Stimulated activated naive B cell treated with anti-CD40 and anti-IgM and Interleukin-4, amounts not matched to agents 10 μg/mL and 1 μg/mL and 100 μg/mL, for 72 hours (primary cell): ENCODE results near the gene SLC5A3.

Experiments used
- ATAC-seq, 2 donors: fragments of 150-1000 bp; cut with Tn5 transposase; replicated peaks; 2 replicates each; pipeline ENCODE4 v1.10.0; 2021; ENCODE audit warnings: moderate library complexity in 1 of 2
- DNase-seq: peaks from one replicate; pipeline ENCODE4 v3.0.0; 2021
- H3K27ac Mint-ChIP-seq: one replicate; pipeline ENCODE4 v1.8.0; 2022; ENCODE audit warnings: mild to moderate bottlenecking, mixed read lengths
- H3K27me3 Mint-ChIP-seq, 2 donors: one replicate each; pipeline ENCODE4 v1.8.0; 2022; ENCODE audit warnings: mixed read lengths in 2 of 2
- H3K36me3 Mint-ChIP-seq, 2 donors: one replicate each; pipeline ENCODE4 v1.8.0; 2022; ENCODE audit warnings: mixed read lengths in 2 of 2, mild to moderate bottlenecking in 1 of 2
- H3K4me1 Mint-ChIP-seq, 2 donors: one replicate each; pipeline ENCODE4 v1.8.0; 2022; ENCODE audit warnings: mixed read lengths in 2 of 2, mild to moderate bottlenecking in 1 of 2
- H3K4me3 Mint-ChIP-seq, 2 donors: one replicate each; pipeline ENCODE4 v1.8.0; 2022; ENCODE audit warnings: mild to moderate bottlenecking in 2 of 2, mixed read lengths in 2 of 2, moderate library complexity in 1 of 2
- H3K9me3 Mint-ChIP-seq, 2 donors: one replicate each; pipeline ENCODE4 v1.8.0; 2022; ENCODE audit warnings: mixed read lengths in 2 of 2, mild to moderate bottlenecking in 1 of 2

Gene SLC5A3

DNA sequence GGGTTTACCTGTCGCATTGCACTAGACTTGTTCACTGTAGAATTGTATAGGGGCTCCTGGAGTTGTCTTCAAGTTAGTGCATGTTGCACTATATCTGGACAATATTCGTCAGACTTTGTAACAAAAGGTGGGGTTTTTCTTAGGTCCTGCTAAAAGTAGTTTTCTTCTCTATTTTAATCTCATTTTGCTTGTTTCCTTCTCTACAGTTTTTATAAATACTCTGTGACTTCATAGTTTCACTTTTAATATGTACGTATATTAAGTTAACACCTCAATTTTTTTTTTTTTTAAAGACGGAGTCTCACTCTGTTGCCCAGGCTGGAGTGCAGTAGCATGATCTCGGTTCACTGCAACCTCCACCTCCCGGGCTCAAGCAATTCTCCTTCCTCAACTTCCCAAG is 26.5 kb upstream of the SLC5A3 start:
- no peak overlapping the region for H3K27ac Mint-ChIP-seq
- peaks cover 0 to 4% of the 10 kb centered on the region in 2 donors for H3K9me3 Mint-ChIP-seq
- peak; percentile 69 to 79 for ATAC-seq
- H3K36me3 Mint-ChIP-seq: no peaks in the 10 kb centered on the region
- H3K27me3 Mint-ChIP-seq: peaks cover 0 to 5% of the 10 kb centered on the region in 2 donors
- peak overlapping the region in 1 of 2 donors; percentile 17 for H3K4me3 Mint-ChIP-seq
- DNase-seq: no peak
- H3K4me1 Mint-ChIP-seq: peaks cover 3 to 18% of the 10 kb centered on the region in 2 donors

DNA sequence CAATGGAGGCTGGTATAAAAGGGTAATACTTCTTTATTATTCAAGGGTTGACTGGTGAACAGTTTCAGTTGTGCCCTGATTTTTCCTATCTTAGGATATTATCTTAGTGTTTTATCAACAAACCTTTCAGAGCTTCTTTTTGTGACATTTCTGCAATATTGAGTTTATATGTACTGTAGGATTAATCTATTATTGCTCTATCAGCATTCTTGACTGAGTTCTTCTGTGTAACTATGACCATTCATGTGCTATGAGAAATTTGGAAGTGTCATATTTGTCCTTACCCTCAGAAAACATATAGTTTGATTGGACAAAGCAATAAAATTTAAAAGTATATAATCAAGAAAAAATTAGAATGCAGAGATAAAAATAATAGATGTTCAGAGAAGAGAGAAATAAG is 25.5 kb upstream of the SLC5A3 start:
- peaks cover 0 to 5% of the 10 kb centered on the region in 2 donors for H3K27me3 Mint-ChIP-seq
- DNase-seq (no peak), ATAC-seq (no peak)
- no peak overlapping the region for H3K27ac Mint-ChIP-seq
- H3K4me1 Mint-ChIP-seq: peaks cover 3 to 12% of the 10 kb centered on the region in 2 donors
- H3K4me3 Mint-ChIP-seq: no peak overlapping the region
- H3K36me3 Mint-ChIP-seq: no peaks in the 10 kb centered on the region
- peaks cover 0 to 4% of the 10 kb centered on the region in 2 donors for H3K9me3 Mint-ChIP-seq

DNA sequence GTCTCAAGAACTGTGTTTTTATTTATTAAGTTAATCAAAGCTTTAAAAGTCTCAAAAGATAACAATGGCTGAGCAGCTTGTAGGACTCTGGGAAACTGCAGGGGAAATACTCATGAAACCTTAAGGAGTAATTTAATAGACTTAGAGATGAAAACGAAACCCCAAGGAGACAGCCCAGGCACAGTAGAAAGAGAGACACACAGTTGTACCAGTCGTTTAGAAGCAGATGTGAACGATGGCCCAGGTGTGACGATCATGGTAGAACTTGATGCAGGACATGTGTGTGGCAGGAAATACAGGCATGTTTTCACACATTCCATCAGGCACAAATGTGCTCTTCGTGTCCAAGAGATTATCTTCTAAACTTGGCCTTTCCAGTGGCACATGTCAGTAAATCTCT is 21.2 kb upstream of the SLC5A3 start:
- no peak for ATAC-seq
- H3K9me3 Mint-ChIP-seq: peaks cover 0 to 2% of the 10 kb centered on the region in 2 donors
- no peak overlapping the region for H3K27ac Mint-ChIP-seq
- no peaks in the 10 kb centered on the region for H3K27me3 Mint-ChIP-seq
- H3K36me3 Mint-ChIP-seq: no peaks in the 10 kb centered on the region
- H3K4me1 Mint-ChIP-seq: peaks cover 9 to 25% of the 10 kb centered on the region in 2 donors
- no peak overlapping the region for H3K4me3 Mint-ChIP-seq
- no peak for DNase-seq

DNA sequence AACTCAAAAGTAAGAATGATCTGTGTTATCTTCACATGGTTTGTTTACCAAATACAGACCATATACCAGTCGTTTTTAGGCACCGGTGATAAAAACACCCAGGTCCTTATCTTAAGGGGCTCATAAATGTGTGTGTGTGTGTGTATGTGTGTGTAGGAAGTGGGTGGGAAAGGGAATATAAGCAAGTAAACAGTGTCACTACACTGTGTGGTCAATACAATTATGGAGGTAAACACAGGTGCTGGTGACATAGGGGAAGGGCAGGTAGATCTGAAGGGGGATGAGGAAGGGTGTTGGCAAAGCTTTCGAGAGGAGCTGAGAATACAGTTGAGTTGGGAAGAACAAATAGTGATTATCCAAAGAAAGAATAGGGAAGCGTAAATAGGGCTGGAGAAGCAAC is 19.1 kb upstream of the SLC5A3 start:
- peaks cover 0 to 2% of the 10 kb centered on the region in 2 donors for H3K9me3 Mint-ChIP-seq
- peaks cover 9 to 29% of the 10 kb centered on the region in 2 donors for H3K4me1 Mint-ChIP-seq
- no peaks in the 10 kb centered on the region for H3K27me3 Mint-ChIP-seq
- DNase-seq: no peak
- no peaks in the 10 kb centered on the region for H3K36me3 Mint-ChIP-seq
- no peak for ATAC-seq
- no peak overlapping the region for H3K4me3 Mint-ChIP-seq
- H3K27ac Mint-ChIP-seq: no peak overlapping the region

- Mint-ChIP-seq H3K27ac (peak overlapping the region; percentile 73), H3K4me1 (peaks cover 9 to 29% of the 10 kb centered on the region in 2 donors), H3K36me3 (no peaks in the 10 kb centered on the region), H3K9me3 (peaks cover 0 to 2% of the 10 kb centered on the region in 2 donors), H3K27me3 (no peaks in the 10 kb centered on the region), H3K4me3 (peak overlapping the region in 1 of 2 donors; percentile 10)
- DNase-seq (no peak), ATAC-seq (peak; percentile 87)
Observed at GRCh38 chr21:34055615-34056014, 17.8 kb upstream of the SLC5A3 start.

GRCh38 chr21:34061983-34062382 is 11.4 kb upstream of the SLC5A3 start:
- H3K4me1 Mint-ChIP-seq: peaks cover 0 to 4% of the 10 kb centered on the region in 2 donors
- DNase-seq: no peak
- H3K36me3 Mint-ChIP-seq: no peaks in the 10 kb centered on the region
- no peak overlapping the region for H3K27ac Mint-ChIP-seq
- peaks cover 3% of the 10 kb centered on the region in 2 donors for H3K9me3 Mint-ChIP-seq
- peaks cover 0 to 6% of the 10 kb centered on the region in 2 donors for H3K27me3 Mint-ChIP-seq
- no peak overlapping the region for H3K4me3 Mint-ChIP-seq
- ATAC-seq: peak; percentile 53 to 55

GRCh38 chr21:34065027-34065426 is 8.4 kb upstream of the SLC5A3 start:
- no peak overlapping the region for H3K4me3 Mint-ChIP-seq
- DNase-seq (no peak), ATAC-seq (no peak)
- no peaks in the 10 kb centered on the region for H3K36me3 Mint-ChIP-seq
- peaks cover 5 to 7% of the 10 kb centered on the region in 2 donors for H3K4me1 Mint-ChIP-seq
- H3K27me3 Mint-ChIP-seq: peaks cover 0 to 6% of the 10 kb centered on the region in 2 donors
- no peak overlapping the region for H3K27ac Mint-ChIP-seq
- H3K9me3 Mint-ChIP-seq: peaks cover 3% of the 10 kb centered on the region in 2 donors

DNA sequence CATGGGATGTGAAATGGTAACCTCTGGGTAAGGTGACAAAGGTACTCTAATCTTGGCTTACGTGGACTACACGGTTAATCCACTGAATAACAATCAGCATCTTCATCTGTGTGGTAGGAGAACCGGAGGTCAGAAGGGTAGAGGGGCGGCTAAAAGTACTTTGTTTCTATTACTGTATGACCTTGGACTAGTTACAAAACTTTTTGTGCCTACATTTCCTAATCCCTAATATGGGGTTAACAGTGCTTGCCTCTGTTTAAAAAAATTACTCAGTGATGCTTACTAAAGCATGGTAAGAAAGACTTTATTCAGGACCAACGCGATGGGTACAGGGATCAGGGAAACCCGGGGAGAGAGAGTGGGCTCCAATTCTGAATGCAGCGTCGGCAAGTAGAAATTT is 1.7 kb upstream of the SLC5A3 start:
- Mint-ChIP-seq H3K27ac (no peak overlapping the region), H3K4me3 (peak overlapping the region; percentile 85 to 88), H3K36me3 (peaks cover 13 to 19% of the 10 kb centered on the region in 2 donors)

GRCh38 chr21:34072145-34073031 is 990 bp upstream of the SLC5A3 start:
- no peak for DNase-seq
- peak; percentile 7 to 17 for ATAC-seq
- Mint-ChIP-seq H3K9me3 (no peaks in the 10 kb centered on the region), H3K36me3 (peaks cover 17 to 24% of the 10 kb centered on the region in 2 donors), H3K4me1 (peaks cover 27 to 51% of the 10 kb centered on the region in 2 donors), H3K27me3 (no peaks in the 10 kb centered on the region), H3K27ac (peak overlapping the region; percentile 25), H3K4me3 (peak overlapping the region; percentile 85 to 88)

More for the DNA sequence above, 1.7 kb upstream of the SLC5A3 start:
- Mint-ChIP-seq H3K9me3 (no peaks in the 10 kb centered on the region), H3K27me3 (no peaks in the 10 kb centered on the region), H3K4me1 (peaks cover 22 to 45% of the 10 kb centered on the region in 2 donors)
- ATAC-seq: no peak
- DNase-seq: no peak

DNA sequence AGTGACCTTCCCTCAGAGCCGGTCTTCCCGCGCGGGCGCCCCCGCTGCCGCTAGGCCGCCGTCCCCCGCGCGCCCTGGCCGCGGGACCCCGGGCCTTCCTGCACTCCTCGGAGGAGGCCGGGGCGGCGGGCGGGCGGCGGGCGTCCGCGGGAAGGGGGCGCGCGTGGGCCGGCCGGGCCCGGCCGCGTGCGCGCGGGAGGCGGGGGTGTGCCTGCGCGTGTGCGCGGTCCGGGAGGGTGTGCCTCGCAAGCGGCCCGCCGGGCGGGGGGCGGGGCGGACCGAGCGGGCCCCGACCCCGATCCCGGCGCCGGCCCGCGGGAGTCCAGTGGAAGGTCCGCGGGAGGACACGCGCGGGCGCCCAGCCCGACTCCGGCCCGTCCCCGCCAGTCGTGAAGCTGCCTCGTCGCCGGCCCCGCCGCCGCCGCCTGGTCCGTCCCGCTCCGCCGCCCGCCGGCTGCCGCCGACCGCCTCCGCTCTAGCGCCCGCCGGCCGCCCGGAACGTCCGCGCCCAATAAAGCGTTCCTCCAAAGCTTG is 438 bp downstream of the SLC5A3 start:
- Mint-ChIP-seq H3K9me3 (no peaks in the 10 kb centered on the region), H3K36me3 (peaks cover 24 to 33% of the 10 kb centered on the region in 2 donors), H3K4me3 (peak overlapping the region; percentile 85 to 89), H3K27me3 (no peaks in the 10 kb centered on the region), H3K27ac (peak overlapping the region; percentile 90), H3K4me1 (peaks cover 34 to 64% of the 10 kb centered on the region in 2 donors)
- ATAC-seq (peak; percentile 58 to 61), DNase-seq (peak; percentile 29)

DNA sequence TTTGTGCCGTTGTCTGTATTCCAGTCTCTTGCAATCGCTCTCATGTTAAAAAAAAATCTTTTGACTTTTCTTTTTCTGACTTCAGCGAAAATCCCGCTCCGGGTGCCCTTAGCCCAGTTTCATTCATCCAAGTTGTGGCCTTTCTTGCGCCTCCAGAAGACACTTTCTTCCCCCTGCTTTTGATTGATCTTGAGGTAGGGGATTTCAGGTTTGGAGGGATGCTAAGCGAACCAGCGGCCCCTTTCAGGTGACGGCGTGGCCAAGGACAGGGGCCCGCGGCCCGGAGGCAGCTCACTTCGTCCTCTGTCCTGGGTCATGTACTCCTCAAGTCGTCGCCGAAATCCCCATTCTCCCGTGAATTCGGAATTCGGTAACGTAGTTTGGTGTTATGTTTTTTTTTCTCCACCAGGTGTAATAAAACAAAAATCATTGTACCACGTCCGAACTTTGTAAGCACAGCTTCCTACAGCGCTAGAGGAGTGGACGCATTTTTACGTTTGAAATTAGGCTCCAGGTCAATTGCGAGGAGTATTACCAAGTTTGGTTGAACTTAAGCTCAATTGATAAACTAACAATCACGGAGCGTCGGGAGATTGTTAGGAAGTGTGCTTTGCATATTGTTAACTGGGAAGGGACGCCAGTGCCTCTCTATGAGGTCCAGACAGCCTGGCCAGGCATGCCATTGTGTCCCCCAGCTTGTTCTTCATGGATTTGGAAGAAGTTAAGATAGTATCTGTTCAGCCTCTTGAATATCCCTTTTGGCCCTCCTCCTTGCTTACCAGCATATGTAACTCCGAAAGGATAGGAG is 1.1 kb downstream of the SLC5A3 start:
- H3K4me1 Mint-ChIP-seq: peaks cover 35 to 69% of the 10 kb centered on the region in 2 donors
- ATAC-seq (no peak), DNase-seq (no peak)

DNA sequence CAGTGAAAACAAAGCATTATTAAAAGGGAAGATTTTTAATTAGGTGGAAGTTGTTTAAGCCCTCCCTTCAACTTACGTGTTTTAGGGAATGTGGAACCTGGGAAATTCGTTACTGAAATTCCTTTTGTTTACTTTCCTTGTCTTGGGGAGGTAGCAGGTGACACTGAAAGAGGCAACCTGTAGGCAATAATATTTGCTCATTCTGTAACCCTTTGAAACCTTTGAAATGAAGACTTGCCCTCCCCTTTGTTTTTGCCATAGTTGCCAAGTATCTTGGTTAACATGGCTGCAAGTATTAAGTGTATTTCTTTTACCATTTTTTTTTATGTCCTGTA is 1.7 kb downstream of the SLC5A3 start:
- Mint-ChIP-seq H3K36me3 (peaks cover 32 to 41% of the 10 kb centered on the region in 2 donors), H3K9me3 (no peaks in the 10 kb centered on the region), H3K4me1 (peaks cover 39 to 69% of the 10 kb centered on the region in 2 donors), H3K27ac (no peak overlapping the region), H3K4me3 (peak overlapping the region; percentile 85 to 89), H3K27me3 (no peaks in the 10 kb centered on the region)
- DNase-seq (no peak), ATAC-seq (no peak)

More for the DNA sequence above, 1.1 kb downstream of the SLC5A3 start:
- no peaks in the 10 kb centered on the region for H3K27me3 Mint-ChIP-seq
- H3K4me3 Mint-ChIP-seq: peak overlapping the region; percentile 85 to 89
- H3K36me3 Mint-ChIP-seq: peaks cover 26 to 35% of the 10 kb centered on the region in 2 donors
- peak overlapping the region; percentile 90 for H3K27ac Mint-ChIP-seq
- H3K9me3 Mint-ChIP-seq: no peaks in the 10 kb centered on the region

DNA sequence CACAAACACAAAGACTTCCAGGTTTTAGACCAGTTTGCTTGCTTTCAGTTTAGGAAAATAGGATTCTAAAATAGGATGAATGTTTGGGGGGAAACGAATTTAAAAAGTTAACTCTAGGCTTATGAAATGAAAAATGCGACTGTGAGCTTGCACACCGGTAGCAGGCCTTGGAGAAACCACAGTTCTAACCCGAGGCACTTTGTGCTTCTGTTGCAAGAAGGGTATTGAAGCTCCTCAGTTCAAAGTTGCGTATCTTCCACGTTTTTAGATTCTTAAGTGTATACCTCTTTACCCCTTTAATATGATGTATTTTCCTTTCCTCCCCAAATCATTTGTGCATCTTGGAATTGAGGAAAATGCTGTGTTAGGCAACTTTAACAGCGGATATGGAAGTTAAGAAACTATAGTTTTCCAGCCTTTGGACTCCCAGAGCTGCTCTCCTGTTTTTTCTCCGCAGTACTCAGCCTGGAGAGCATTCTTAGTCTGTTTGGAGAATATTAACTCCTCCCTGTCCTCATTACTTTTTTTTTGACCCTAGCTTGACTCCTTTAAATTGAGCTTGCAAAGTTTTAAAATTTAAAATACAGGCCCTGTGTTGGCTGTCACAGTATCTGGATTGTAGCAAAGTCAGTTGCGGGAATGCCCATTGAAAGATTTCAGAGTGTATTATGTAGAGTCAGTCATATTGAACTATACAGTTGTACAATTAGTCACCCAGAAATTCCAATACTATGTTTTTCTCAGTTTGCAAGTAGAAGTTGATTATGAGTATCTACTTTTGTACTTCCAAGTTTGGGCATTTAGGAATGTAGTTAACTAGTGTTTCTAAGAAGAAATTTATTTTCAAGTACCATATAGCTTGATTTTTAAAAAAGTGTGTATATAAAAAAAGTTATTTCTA is 2.6 kb downstream of the SLC5A3 start:
- H3K27me3 Mint-ChIP-seq: no peaks in the 10 kb centered on the region
- H3K4me3 Mint-ChIP-seq: peak overlapping the region; percentile 7 to 21
- H3K27ac Mint-ChIP-seq: no peak overlapping the region
- H3K36me3 Mint-ChIP-seq: peaks cover 41 to 51% of the 10 kb centered on the region in 2 donors
- DNase-seq (no peak), ATAC-seq (no peak)
- H3K9me3 Mint-ChIP-seq: no peaks in the 10 kb centered on the region
- H3K4me1 Mint-ChIP-seq: peaks cover 47 to 79% of the 10 kb centered on the region in 2 donors
